ENCODE results near the gene ACADVL. TPM values are rescaled to one million over a fixed set of nuclear protein-coding genes. Genes with fewer than 3 reads are reported as not detected.

The ACADVL gene
- total RNA-seq (2022; extraction: Qiagen RNA extraction; ENCODE audit: low read depth) = 373 to 531 TPM (median 506 TPM) in 5 replicates

GRCh38 chr17:7219812-7220592 is at the start of gene ACADVL, which contains the start of gene DLG4:
Gene ACADVL, plus strand, starts transcription at chr17:7219938. Its CDS starts 47 bp downstream, at chr17:7219985.
Gene DLG4, minus strand, starts transcription at chr17:7219836.

GRCh38 chr17:7179317-7180254 is 40.2 kb upstream of the ACADVL start, which contains the start of gene ASGR1:
Gene ASGR1, minus strand, starts transcription at chr17:7179370. Its CDS starts 807 bp downstream, at chr17:7178563.

GRCh38 chr17:7234083-7234951 is 14.6 kb downstream of the ACADVL start, which contains the start of gene DVL2:
Gene DVL2, minus strand, starts transcription at chr17:7234517. Its CDS starts 255 bp downstream, at chr17:7234262.

GRCh38 chr17:7239091-7240027 is 19.6 kb downstream of the ACADVL start, which contains the start of gene PHF23:
Gene PHF23, minus strand, starts transcription at chr17:7239457. Its CDS starts 178 bp downstream, at chr17:7239279.

GRCh38 chr17:7241783-7242716 is 22.3 kb downstream of the ACADVL start, which contains the start of gene GABARAP:
Gene GABARAP, minus strand, starts transcription at chr17:7242449. Its CDS starts 119 bp downstream, at chr17:7242330.

GRCh38 chr17:7251661-7252175 is 32.0 kb downstream of the ACADVL start, which contains the start of gene CTDNEP1:
Gene CTDNEP1, minus strand, starts transcription at chr17:7251734. Its CDS starts 438 bp downstream, at chr17:7251296.

GRCh38 chr17:7252176-7253043 is 32.7 kb downstream of the ACADVL start, which contains the start of gene ELP5:
Gene ELP5, plus strand, starts transcription at chr17:7252215. Its CDS starts 336 bp downstream, at chr17:7252551.

GRCh38 chr17:7262192-7262934 is 42.6 kb downstream of the ACADVL start, which contains the start of gene CLDN7:
Gene CLDN7, minus strand, starts transcription at chr17:7262478. Its CDS starts 435 bp downstream, at chr17:7262043.

Other genes starting within 250 kb of the ACADVL start
- not detected in 5 replicates for gene ALOX12, start 223.9 kb upstream of the ACADVL start, total RNA-seq (2022; extraction: Qiagen RNA extraction; ENCODE audit: low read depth)
- gene RNASEK, start 207.3 kb upstream of the ACADVL start, total RNA-seq (2022; extraction: Qiagen RNA extraction; ENCODE audit: low read depth) = 458 to 548 TPM (median 474 TPM) in 5 replicates
- gene BCL6B, start 196.9 kb upstream of the ACADVL start, total RNA-seq (2022; extraction: Qiagen RNA extraction; ENCODE audit: low read depth) = 0.09 TPM in 1 of 5 replicates, not detected in the others
- gene SLC16A13, start 183.9 kb upstream of the ACADVL start, total RNA-seq (2022; extraction: Qiagen RNA extraction; ENCODE audit: low read depth) = 8.8 to 12.1 TPM (median 10.0 TPM) in 5 replicates
- not detected in 5 replicates for gene SLC16A11, start 175.8 kb upstream of the ACADVL start, total RNA-seq (2022; extraction: Qiagen RNA extraction; ENCODE audit: low read depth)
- gene CLEC10A, start 139.7 kb upstream of the ACADVL start, total RNA-seq (2022; extraction: Qiagen RNA extraction; ENCODE audit: low read depth) = not detected in 5 replicates
- gene ASGR2, start 105.1 kb upstream of the ACADVL start, total RNA-seq (2022; extraction: Qiagen RNA extraction; ENCODE audit: low read depth) = 0.36 TPM in 1 of 5 replicates, not detected in the others
- gene ASGR1, start 40.6 kb upstream of the ACADVL start, total RNA-seq (2022; extraction: Qiagen RNA extraction; ENCODE audit: low read depth) = 1.0 to 1.5 TPM (median 1.3 TPM) in 5 replicates
- gene DLG4, start 102 bp upstream of the ACADVL start, total RNA-seq (2022; extraction: Qiagen RNA extraction; ENCODE audit: low read depth) = 7.2 to 10.7 TPM (median 8.9 TPM) in 5 replicates
- 26.1 to 39.5 TPM (median 37.0 TPM) in 5 replicates for gene DVL2, start 14.6 kb downstream of the ACADVL start, total RNA-seq (2022; extraction: Qiagen RNA extraction; ENCODE audit: low read depth)
- 82.3 to 110 TPM (median 92.2 TPM) in 5 replicates for gene PHF23, start 19.5 kb downstream of the ACADVL start, total RNA-seq (2022; extraction: Qiagen RNA extraction; ENCODE audit: low read depth)
- 678 to 759 TPM (median 700 TPM) in 5 replicates for gene GABARAP, start 22.5 kb downstream of the ACADVL start, total RNA-seq (2022; extraction: Qiagen RNA extraction; ENCODE audit: low read depth)
- gene CTDNEP1, start 31.8 kb downstream of the ACADVL start, total RNA-seq (2022; extraction: Qiagen RNA extraction; ENCODE audit: low read depth) = 210 to 241 TPM (median 229 TPM) in 5 replicates
- 110 to 138 TPM (median 124 TPM) in 5 replicates for gene ELP5, start 32.3 kb downstream of the ACADVL start, total RNA-seq (2022; extraction: Qiagen RNA extraction; ENCODE audit: low read depth)
- gene CLDN7, start 42.5 kb downstream of the ACADVL start, total RNA-seq (2022; extraction: Qiagen RNA extraction; ENCODE audit: low read depth) = 0.57 to 1.5 TPM (median 0.71 TPM) in 5 replicates
- 0.07 to 0.29 TPM (median 0.17 TPM) in 5 replicates for gene SLC2A4, start 61.8 kb downstream of the ACADVL start, total RNA-seq (2022; extraction: Qiagen RNA extraction; ENCODE audit: low read depth)
- gene YBX2, start 74.7 kb downstream of the ACADVL start, total RNA-seq (2022; extraction: Qiagen RNA extraction; ENCODE audit: low read depth) = 0.32 to 0.80 TPM (median 0.41 TPM) in 5 replicates
- 1,703 to 1,867 TPM (median 1,727 TPM) in 5 replicates for gene EIF5A, start 87.7 kb downstream of the ACADVL start, total RNA-seq (2022; extraction: Qiagen RNA extraction; ENCODE audit: low read depth)
- gene GPS2, start 95.4 kb downstream of the ACADVL start, total RNA-seq (2022; extraction: Qiagen RNA extraction; ENCODE audit: low read depth) = 86.5 to 109 TPM (median 99.7 TPM) in 5 replicates
- 21.8 to 31.5 TPM (median 27.2 TPM) in 5 replicates for gene NEURL4, start 109.4 kb downstream of the ACADVL start, total RNA-seq (2022; extraction: Qiagen RNA extraction; ENCODE audit: low read depth)
- 0.74 to 8.9 TPM (median 4.6 TPM) in 5 replicates for gene ACAP1, start 116.6 kb downstream of the ACADVL start, total RNA-seq (2022; extraction: Qiagen RNA extraction; ENCODE audit: low read depth)
- gene KCTD11, start 132.2 kb downstream of the ACADVL start, total RNA-seq (2022; extraction: Qiagen RNA extraction; ENCODE audit: low read depth) = 10.7 to 15.4 TPM (median 12.9 TPM) in 5 replicates
- not detected in 5 replicates for gene TMEM95, start 135.2 kb downstream of the ACADVL start, total RNA-seq (2022; extraction: Qiagen RNA extraction; ENCODE audit: low read depth)
- gene TNK1, start 161.2 kb downstream of the ACADVL start, total RNA-seq (2022; extraction: Qiagen RNA extraction; ENCODE audit: low read depth) = 1.5 to 2.1 TPM (median 1.9 TPM) in 5 replicates
- 35.0 to 47.4 TPM (median 36.8 TPM) in 5 replicates for gene PLSCR3, start 174.6 kb downstream of the ACADVL start, total RNA-seq (2022; extraction: Qiagen RNA extraction; ENCODE audit: low read depth)
- 183 to 235 TPM (median 214 TPM) in 5 replicates for gene TMEM256, start 184.2 kb downstream of the ACADVL start, total RNA-seq (2022; extraction: Qiagen RNA extraction; ENCODE audit: low read depth)
- 13.0 to 21.8 TPM (median 16.6 TPM) in 5 replicates for gene NLGN2, start 187.9 kb downstream of the ACADVL start, total RNA-seq (2022; extraction: Qiagen RNA extraction; ENCODE audit: low read depth)
- gene SPEM1, start 200.4 kb downstream of the ACADVL start, total RNA-seq (2022; extraction: Qiagen RNA extraction; ENCODE audit: low read depth) = not detected in 5 replicates
- gene SPEM2, start 205.7 kb downstream of the ACADVL start, total RNA-seq (2022; extraction: Qiagen RNA extraction; ENCODE audit: low read depth) = 0.08 TPM in 1 of 5 replicates, not detected in the others
- gene SPEM3, start 208.9 kb downstream of the ACADVL start, total RNA-seq (2022; extraction: Qiagen RNA extraction; ENCODE audit: low read depth) = not detected in 5 replicates
- 8.7 to 15.2 TPM (median 12.6 TPM) in 5 replicates for gene TMEM102, start 215.5 kb downstream of the ACADVL start, total RNA-seq (2022; extraction: Qiagen RNA extraction; ENCODE audit: low read depth)
- gene FGF11, start 219.6 kb downstream of the ACADVL start, total RNA-seq (2022; extraction: Qiagen RNA extraction; ENCODE audit: low read depth) = 0.74 to 1.4 TPM (median 1.2 TPM) in 5 replicates
- gene CHRNB1, start 225.1 kb downstream of the ACADVL start, total RNA-seq (2022; extraction: Qiagen RNA extraction; ENCODE audit: low read depth) = 5.7 to 8.0 TPM (median 7.2 TPM) in 5 replicates

Data from A549 treated with RU486 at 1 μM for 4 hours (cell line).